HG02885 (cell line): ENCODE results near the gene MMP24.
A peak's percentile ranks its signal among the peaks of the same experiment; 100 is the strongest.

Source experiments
- ATAC-seq: cut with Tn5 transposase; IDR thresholded peaks from one replicate; pipeline ENCODE4 v1.9.1; 2021; ENCODE audit warnings: mild to moderate bottlenecking; ENCODE audit not compliant: unreplicated experiment, poor library complexity

Gene MMP24

DNA sequence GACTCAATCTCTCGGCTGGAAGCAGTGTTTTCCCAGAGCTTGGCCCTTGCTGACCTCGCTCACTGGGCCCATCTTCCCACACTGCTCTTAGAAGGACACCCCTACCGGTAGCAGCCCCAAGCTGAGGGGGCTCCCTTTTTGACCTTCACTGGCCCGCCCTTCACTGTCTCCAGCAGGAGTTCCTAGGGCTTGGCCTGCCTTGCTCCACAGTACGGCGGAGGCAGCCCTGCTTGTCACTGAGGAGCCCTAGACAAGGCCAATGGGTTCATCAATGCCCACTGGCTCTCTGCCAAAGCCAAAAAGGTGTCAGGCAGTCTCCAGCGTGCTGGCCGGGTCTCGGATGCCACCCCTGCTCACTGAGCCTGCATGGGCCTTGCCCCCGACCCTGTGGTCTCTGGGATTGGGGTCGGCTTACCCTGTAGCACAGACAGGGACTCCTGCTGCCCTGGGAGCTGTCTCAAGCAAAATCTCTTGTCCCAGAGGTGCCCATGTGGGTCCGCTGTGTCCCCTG is 49.3 kb downstream of the MMP24 start:
- ATAC-seq, result no peak

DNA sequence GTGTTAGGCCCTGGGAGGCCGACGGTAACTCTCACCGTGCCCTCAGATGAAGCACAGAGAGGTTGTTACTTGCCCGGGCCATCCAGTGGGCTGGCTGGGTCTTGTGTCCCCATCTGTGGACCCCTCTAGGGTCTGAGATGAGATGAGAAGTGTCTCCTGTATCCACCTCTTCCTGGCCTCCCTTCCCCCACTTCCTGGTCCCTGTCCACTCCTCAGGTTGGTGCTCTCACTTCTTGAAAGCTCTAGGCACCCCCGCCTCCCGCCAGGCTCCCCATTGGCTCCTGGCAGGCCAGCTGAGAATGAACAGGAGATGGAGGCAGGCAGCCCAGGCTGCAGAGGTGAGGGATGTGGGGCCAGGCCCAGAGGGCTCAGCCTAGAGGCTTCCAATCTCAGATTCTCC is 49.9 kb downstream of the MMP24 start:
- ATAC-seq, result no peak

DNA sequence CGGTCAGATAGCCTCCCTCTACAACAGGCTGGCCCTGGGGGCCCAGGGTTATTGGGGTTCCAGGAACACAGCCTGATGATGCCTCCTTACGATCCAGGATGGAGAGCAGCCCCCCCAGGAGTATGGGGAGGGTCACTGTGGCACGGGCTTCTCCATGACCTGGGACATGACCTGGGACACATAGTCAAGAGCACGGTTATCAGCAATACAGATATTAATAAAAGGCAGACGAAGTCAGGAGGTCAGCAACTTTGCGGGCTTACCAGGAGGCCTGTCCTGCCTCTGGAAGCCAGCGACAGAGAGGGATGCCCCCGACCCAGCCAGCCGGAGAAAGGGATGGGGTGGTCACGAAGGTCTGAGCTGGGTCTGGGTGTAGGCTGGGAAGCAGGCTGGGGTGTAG is 50.6 kb downstream of the MMP24 start:
- ATAC-seq, result no peak

GRCh38 chr20:35277531-35278395 is 51.3 kb downstream of the MMP24 start, which contains the start of gene MMP24OS:
TSS of gene MMP24OS (minus strand) at chr20:35278122. CDS start at chr20:35277929, 193 bp downstream.
- ATAC-seq, result peak; percentile 84

DNA sequence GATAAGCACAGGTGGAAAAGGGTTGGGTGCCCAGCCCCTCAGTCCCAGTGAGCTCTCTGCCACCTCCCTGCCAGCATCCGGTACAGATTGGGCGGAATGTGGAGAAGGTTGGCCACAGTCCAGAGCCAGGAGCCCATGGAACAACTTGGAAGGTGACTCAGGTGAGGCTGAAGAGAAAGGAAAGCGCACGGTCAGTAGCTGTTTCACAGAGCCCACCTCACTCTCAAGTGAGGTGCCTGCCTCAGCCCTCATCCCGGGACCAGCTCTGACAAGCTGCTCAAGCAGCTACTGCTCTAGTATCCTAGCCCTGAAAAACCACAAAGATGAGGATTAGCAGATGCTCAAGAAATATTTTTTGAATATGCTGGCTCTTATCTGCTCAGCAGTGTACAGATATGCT is 52.5 kb downstream of the MMP24 start:
- no peak for ATAC-seq

GRCh38 chr20:35279533-35280174 is 53.2 kb downstream of the MMP24 start:
- no peak for ATAC-seq

DNA sequence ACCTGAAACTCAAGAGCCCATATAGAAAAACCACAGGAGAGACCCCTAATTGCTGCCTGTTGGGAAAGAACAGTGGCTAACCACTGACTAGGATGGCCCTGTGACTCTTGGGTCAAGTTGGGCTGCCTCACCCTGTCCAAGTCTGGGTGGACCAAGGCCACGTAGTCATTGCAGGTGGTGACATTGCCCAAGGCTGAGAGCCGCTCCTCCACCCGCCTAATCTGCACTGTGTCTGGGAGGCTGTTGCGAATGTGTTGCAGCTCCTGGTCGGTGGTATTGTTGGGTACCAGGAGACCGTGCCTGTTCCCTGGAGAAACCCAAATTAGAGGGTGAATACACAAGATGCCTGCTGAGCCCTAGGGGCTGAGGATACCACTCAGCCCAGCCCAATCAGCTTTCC is 54.0 kb downstream of the MMP24 start:
- ATAC-seq, result no peak

- no peak for ATAC-seq
These were observed 55.1 kb downstream of the MMP24 start for GRCh38 chr20:35281506-35282101.

- no peak for ATAC-seq
These were observed 57.2 kb downstream of the MMP24 start for GRCh38 chr20:35283441-35284266.

DNA sequence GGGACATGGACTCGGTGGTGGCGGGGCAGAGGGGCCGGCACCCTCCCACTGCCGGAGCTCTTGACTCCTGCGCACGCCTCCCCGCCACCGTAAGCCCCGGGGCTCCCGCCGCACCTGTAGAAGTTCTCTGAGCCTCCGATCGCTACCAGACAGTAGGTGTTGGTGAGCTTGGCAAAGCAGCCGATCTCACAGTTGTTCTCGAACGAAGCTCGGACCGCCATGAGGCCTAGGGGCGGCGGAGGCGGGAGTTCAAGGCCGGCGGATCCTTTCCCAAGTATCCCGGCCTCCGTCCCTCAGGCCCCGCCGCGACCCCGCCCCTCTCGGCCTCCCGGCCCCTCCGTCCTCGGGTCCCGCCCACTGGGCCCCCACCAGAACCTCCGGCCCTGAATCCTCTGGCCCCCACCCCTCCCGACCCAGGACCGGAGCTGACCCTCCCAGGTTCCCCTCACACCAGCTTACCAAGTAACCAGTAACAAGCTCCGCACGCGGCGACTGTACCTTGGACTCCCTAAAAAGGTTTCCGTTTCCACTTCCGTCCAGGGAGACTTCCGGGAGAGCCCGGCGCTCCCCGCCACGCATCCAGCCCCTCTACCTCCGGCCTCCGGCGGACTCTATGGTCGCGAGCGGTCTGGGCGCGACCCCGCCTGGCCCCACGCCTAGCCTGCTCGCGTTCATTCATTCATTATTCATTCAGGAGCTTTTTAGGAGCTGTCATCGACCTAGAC is 57.9 kb downstream of the MMP24 start, which contains the start of gene EIF6:
Gene EIF6, minus strand, starts transcription at position 506 of the 725 bp plus-strand sequence. Its CDS starts 285 bp downstream, at position 221.
- ATAC-seq, result peak; percentile 88

GRCh38 chr20:35284992-35285805 is 58.7 kb downstream of the MMP24 start:
- ATAC-seq, result no peak

DNA sequence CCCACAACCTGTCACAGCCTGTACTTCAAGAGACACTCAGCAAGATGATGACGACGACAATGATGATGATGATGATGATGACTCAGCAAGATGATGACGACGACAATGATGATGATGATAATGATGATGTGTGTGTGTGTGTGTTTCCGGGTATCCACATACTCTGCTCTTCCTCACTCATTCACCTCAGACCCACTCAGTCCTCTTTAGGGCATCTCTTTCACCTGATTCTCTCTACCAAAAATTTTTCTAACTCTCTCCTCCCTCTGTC is 59.3 kb downstream of the MMP24 start:
- no peak for ATAC-seq

- no peak for ATAC-seq
These were observed 59.8 kb downstream of the MMP24 start for GRCh38 chr20:35286077-35286898.

GRCh38 chr20:35286899-35287508 is 60.5 kb downstream of the MMP24 start:
- ATAC-seq, result no peak

DNA sequence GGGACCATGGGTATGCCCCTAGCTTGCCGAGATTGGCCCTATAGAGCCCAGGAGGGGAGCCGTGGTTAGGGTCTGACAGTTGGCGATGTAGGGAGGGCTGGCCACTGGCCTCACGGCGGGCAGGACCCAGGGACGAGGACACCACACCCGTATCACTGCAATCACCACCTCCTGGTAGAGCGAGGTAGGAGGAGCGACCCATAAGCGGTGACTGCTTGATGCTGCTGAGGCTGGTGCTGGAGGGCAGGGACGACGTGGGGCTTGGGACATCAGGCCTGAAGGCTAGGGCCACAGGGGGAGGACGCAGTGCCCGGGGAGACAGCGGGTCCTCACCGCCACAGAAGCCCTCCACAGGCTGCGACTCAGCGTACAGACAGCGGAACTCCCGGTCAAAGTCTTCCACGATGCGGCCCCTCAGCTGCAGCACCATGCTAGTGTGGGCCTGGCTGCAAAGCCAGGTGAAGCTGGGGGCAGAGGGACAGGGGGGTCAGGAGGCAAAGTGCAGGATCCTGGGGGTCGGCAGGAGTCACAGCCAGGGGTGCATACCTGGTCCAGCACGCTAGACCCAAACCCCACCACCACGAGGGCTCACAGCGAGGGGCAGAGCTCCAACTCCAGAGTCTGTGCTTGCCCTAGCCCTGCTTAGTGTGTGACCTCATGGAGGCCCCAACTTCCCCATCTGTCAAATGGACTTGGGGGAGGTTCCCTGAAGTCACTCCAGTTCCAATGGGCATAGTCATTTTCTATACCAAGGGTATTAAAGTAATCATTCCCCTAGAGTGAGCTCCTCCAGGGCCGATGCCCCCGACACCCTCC is 61.2 kb downstream of the MMP24 start:
- ATAC-seq, result no peak

- no peak for ATAC-seq
These were observed 62.0 kb downstream of the MMP24 start for GRCh38 chr20:35288325-35289060.
